GM23338 (cell line): ENCODE results near the gene EIF1AY. TPM values are rescaled to one million over a fixed set of nuclear protein-coding genes. Genes with fewer than 3 reads are reported as not detected.

Experiments used
- ATAC-seq: fragments of 200-7000 bp; cut with Tn5 transposase; 3 replicates; pipeline ENCODE4 v1.9.1; 2020
- DNase-seq: peaks from one replicate; pipeline ENCODE4 v3.0.0-alpha.2; 2015; ENCODE audit warnings: low spot score
- H2AFZ ChIP-seq: fragments of 200-600 bp; sonication (generic); 2 replicates; pipeline ENCODE4 v1.8.0; 2016; ENCODE audit warnings: antibody characterized with exemption, mild to moderate bottlenecking, moderate library complexity
- H3F3A ChIP-seq: fragments of 200-600 bp; sonication (generic); replicated peaks from 2 replicates; pipeline ENCODE4 v1.8.0; 2017; ENCODE audit warnings: antibody characterized with exemption, mixed run types, low read depth
- H3K27ac ChIP-seq: fragments of 200-600 bp; sonication (generic); 2 replicates; pipeline ENCODE4 v1.6.1; 2016; ENCODE audit warnings: low read depth
- H3K27me3 ChIP-seq: fragments of 200-600 bp; sonication (generic); 2 replicates; pipeline ENCODE4 v1.8.0; 2016; ENCODE audit warnings: mild to moderate bottlenecking, mixed run types, moderate library complexity; ENCODE audit not compliant: insufficient read depth
- H3K36me3 ChIP-seq: fragments of 200-600 bp; sonication (generic); 2 replicates; pipeline ENCODE4 v1.8.0; 2016; ENCODE audit warnings: mild to moderate bottlenecking; ENCODE audit not compliant: insufficient read depth
- H3K4me1 ChIP-seq: fragments of 200-600 bp; sonication (generic); 2 replicates; pipeline ENCODE4 v1.8.0; 2016; ENCODE audit warnings: mild to moderate bottlenecking, moderate library complexity; ENCODE audit not compliant: insufficient read depth
- H3K4me2 ChIP-seq: fragments of 200-600 bp; sonication (generic); 2 replicates; pipeline ENCODE4 v1.7.1; 2017; ENCODE audit warnings: mixed run types
- H3K4me3 ChIP-seq: fragments of 200-600 bp; sonication (generic); 2 replicates; pipeline ENCODE4 v1.6.1; 2016; ENCODE audit warnings: mixed run types
- H3K79me2 ChIP-seq: fragments of 200-600 bp; sonication (generic); replicated peaks from 2 replicates; pipeline ENCODE4 v1.8.0; 2017; ENCODE audit warnings: mild to moderate bottlenecking; ENCODE audit not compliant: insufficient read depth
- H3K9me2 ChIP-seq: fragments of 200-600 bp; sonication (generic); 2 replicates; pipeline ENCODE4 v1.8.0; 2017; ENCODE audit not compliant: insufficient read depth
- H4K20me1 ChIP-seq: fragments of 200-600 bp; sonication (generic); replicated peaks from 2 replicates; pipeline ENCODE4 v1.8.0; 2017; ENCODE audit warnings: mild to moderate bottlenecking; ENCODE audit not compliant: insufficient read depth
- H3K27ac Mint-ChIP-seq: 2 replicates; pipeline ENCODE4 v1.8.0; 2020; ENCODE audit warnings: inconsistent platforms, mild to moderate bottlenecking, moderate library complexity, mixed read lengths
- H3K27me3 Mint-ChIP-seq: 3 replicates; pipeline ENCODE4 v1.8.0; 2022; ENCODE audit warnings: low read depth, mild to moderate bottlenecking, moderate library complexity, mixed read lengths, inconsistent platforms; ENCODE audit not compliant: insufficient read depth, poor library complexity
- H3K36me3 Mint-ChIP-seq: 3 replicates; pipeline ENCODE4 v1.8.0; 2021; ENCODE audit warnings: low read depth, mild to moderate bottlenecking, inconsistent platforms, moderate library complexity, mixed read lengths
- H3K4me1 Mint-ChIP-seq: 3 replicates; pipeline ENCODE4 v1.8.0; 2020; ENCODE audit warnings: mild to moderate bottlenecking, inconsistent platforms, mixed read lengths
- H3K4me3 Mint-ChIP-seq: 3 replicates; pipeline ENCODE4 v1.8.0; 2021; ENCODE audit warnings: moderate library complexity, mild to moderate bottlenecking, inconsistent platforms, mixed read lengths
- H3K9me3 Mint-ChIP-seq: 3 replicates; pipeline ENCODE4 v1.8.0; 2020; ENCODE audit warnings: moderate library complexity, mild to moderate bottlenecking, inconsistent platforms, mixed read lengths
- CTCF ChIP-seq, 2 experiments: fragments of 200-600 bp in 1 of 2; sonication (generic) in 1 of 2; conservative IDR thresholded peaks; 2 replicates each; pipeline versions ENCODE4 v1.5.1 to v1.6.1; 2016 to 2017; ENCODE audit warnings: antibody characterized with exemption in 2 of 2, low read depth in 2 of 2, mild to moderate bottlenecking in 2 of 2, moderate library complexity in 1 of 2
- ETS1 ChIP-seq: IDR thresholded peaks from 2 replicates; pipeline ENCODE4 v1.6.1; 2016; ENCODE audit warnings: antibody characterized with exemption
- JUNB ChIP-seq: IDR thresholded peaks from one replicate; pipeline ENCODE4 v1.6.1; 2016; ENCODE audit warnings: antibody characterized with exemption; ENCODE audit not compliant: unreplicated experiment
- NANOG ChIP-seq: IDR thresholded peaks from 2 replicates; pipeline ENCODE4 v1.6.1; 2016; ENCODE audit warnings: antibody characterized with exemption, borderline replicate concordance
- REST ChIP-seq: IDR thresholded peaks from one replicate; pipeline ENCODE4 v1.6.1; 2018; ENCODE audit warnings: antibody characterized with exemption; ENCODE audit not compliant: unreplicated experiment
- ZNF114 ChIP-seq: fragments of 250-450 bp; sonication (Bioruptor Pico); IDR thresholded peaks from 2 replicates; pipeline ENCODE4 v1.5.0; 2020; ENCODE audit warnings: mild to moderate bottlenecking, moderate library complexity
- polyA plus RNA-seq: library from polyadenylated mRNA; unstranded; fragments of >200 nt; fragmentation: Nextera tagmentation; extraction: Ambion mirVana; gene quantifications from 2 replicates; pipeline ENCODE4 v1.2.1, GENCODE V29; 2016
- total RNA-seq: library from RNA; depleted of rRNA; stranded (reverse); fragments of >200 nt; shearing (Covaris generic); gene quantifications from 2 replicates; pipeline ENCODE4 v1.2.3, GENCODE V29; 2014

Gene EIF1AY
- total and polyA plus RNA-seq, 2 experiments from 2014 or later: 31.3 to 93.0 TPM

- TF ChIP-seq CTCF (conservative IDR thresholded peaks at IDR 0.05; ENCODE audit: low read depth in 2 of 2): no peak
Observed at GRCh38 chrY:20538933-20539332, 36.6 kb upstream of the EIF1AY start (continued).

- no peaks in the 10 kb centered on the region for H3K36me3 ChIP-seq
- no peak overlapping the region for H2AFZ ChIP-seq
- no peak overlapping the region for H3K4me2 ChIP-seq
- H3K27ac Mint-ChIP-seq: no peak overlapping the region
- H3K4me1 ChIP-seq: no peaks in the 10 kb centered on the region
- peaks cover 4% of the 10 kb centered on the region; the same call in 2 of the 3 replicates for H3K36me3 Mint-ChIP-seq
- H3K27ac ChIP-seq: no peak overlapping the region
- H3K9me3 Mint-ChIP-seq: peaks cover 77% of the 10 kb centered on the region
- no peak overlapping the region for H3K4me3 Mint-ChIP-seq
- H3K27me3 Mint-ChIP-seq: no peaks in the 10 kb centered on the region
- H3K27me3 ChIP-seq: no peaks in the 10 kb centered on the region
- no peaks in the 10 kb centered on the region for H3K4me1 Mint-ChIP-seq
- no peaks in the 10 kb centered on the region for H3K79me2 ChIP-seq
- no peak for ATAC-seq
- H4K20me1 ChIP-seq: no peaks in the 10 kb centered on the region
- H3K4me3 ChIP-seq: no peak overlapping the region
- no peaks in the 10 kb centered on the region for H3K9me2 ChIP-seq
- TF ChIP-seq JUNB: no peak
- TF ChIP-seq NANOG: no peak
- no peak for TF ChIP-seq ETS1
- H3F3A ChIP-seq: no peaks in the 10 kb centered on the region
- no peak for DNase-seq
Observed at GRCh38 chrY:20544451-20544960, 31.1 kb upstream of the EIF1AY start.

- Mint-ChIP-seq H3K4me1 (no peaks in the 10 kb centered on the region), H3K27ac (no peak overlapping the region), H3K36me3 (peaks cover 3% of the 10 kb centered on the region; the same call in 2 of the 3 replicates), H3K27me3 (no peaks in the 10 kb centered on the region), H3K9me3 (peaks cover 73% of the 10 kb centered on the region), H3K4me3 (no peak overlapping the region)
- H4K20me1 ChIP-seq: no peaks in the 10 kb centered on the region
- no peaks in the 10 kb centered on the region for H3K36me3 ChIP-seq
- H3F3A ChIP-seq: no peaks in the 10 kb centered on the region
- H2AFZ ChIP-seq: no peak overlapping the region
- no peaks in the 10 kb centered on the region for H3K79me2 ChIP-seq
- no peak overlapping the region for H3K27ac ChIP-seq
- H3K27me3 ChIP-seq: no peaks in the 10 kb centered on the region
- no peaks in the 10 kb centered on the region for H3K4me1 ChIP-seq
- no peak overlapping the region for H3K4me3 ChIP-seq
- H3K9me2 ChIP-seq: no peaks in the 10 kb centered on the region
- no peak for DNase-seq
- ATAC-seq: no peak
- H3K4me2 ChIP-seq: no peak overlapping the region
- TF ChIP-seq CTCF (conservative IDR thresholded peaks at IDR 0.05; ENCODE audit: low read depth in 2 of 2) (no peak), ZNF114 (no peak), REST (no peak)
Observed at GRCh38 chrY:20546071-20546470, 29.5 kb upstream of the EIF1AY start.
